HepG2 (cell line): ENCODE data around the gene RGS19. TPM values are rescaled to one million over a fixed set of nuclear protein-coding genes. Genes with fewer than 3 reads are reported as not detected.

Experiments
- ARHGAP35 ChIP-seq: sonication (generic); formaldehyde crosslinking; IDR thresholded peaks from 2 replicates; pipeline ENCODE4 v1.9.0; 2022; ENCODE audit warnings: mild to moderate bottlenecking, inconsistent platforms, moderate library complexity, missing genetic modification reagents, borderline replicate concordance
- DPF2 ChIP-seq: sonication (generic); formaldehyde crosslinking; IDR thresholded peaks from 2 replicates; pipeline ENCODE4 v1.4.0; 2020; ENCODE audit warnings: mild to moderate bottlenecking, low read depth, missing genetic modification reagents, borderline replicate concordance
- MED8 ChIP-seq: sonication (generic); formaldehyde crosslinking; IDR thresholded peaks from 2 replicates; pipeline ENCODE4 v1.8.1; 2023; ENCODE audit warnings: mild to moderate bottlenecking, missing genetic modification reagents; ENCODE audit not compliant: insufficient replicate concordance
- NFYB ChIP-seq: sonication (generic); formaldehyde crosslinking; IDR thresholded peaks from 2 replicates; pipeline ENCODE4 v1.4.0; 2020; ENCODE audit warnings: missing genetic modification reagents
- PCBP1 ChIP-seq: fragments of 200-400 bp; formaldehyde crosslinking; IDR thresholded peaks from 2 replicates; pipeline ENCODE4 v1.6.1; 2017; ENCODE audit warnings: mild to moderate bottlenecking, low read depth, low read length, borderline replicate concordance
- SIX1 ChIP-seq: sonication (generic); formaldehyde crosslinking; IDR thresholded peaks from 2 replicates; pipeline ENCODE4 v1.4.0; 2020; ENCODE audit warnings: missing genetic modification reagents, borderline replicate concordance
- SOX6 ChIP-seq, 2 experiments: fragments of 450-650 bp in 1 of 2; sonication (generic) in 1 of 2; formaldehyde crosslinking in 1 of 2; IDR thresholded peaks; 2 replicates each; pipeline versions ENCODE4 v1.4.0 to v1.6.1; 2017 to 2020; ENCODE audit warnings: antibody characterized with exemption in 1 of 2, mild to moderate bottlenecking in 1 of 2, missing genetic modification reagents in 1 of 2
- SP2 ChIP-seq: sonication (generic); formaldehyde crosslinking; IDR thresholded peaks from 2 replicates; pipeline ENCODE4 v1.5.1; 2020; ENCODE audit warnings: mild to moderate bottlenecking, missing genetic modification reagents
- TBX2 ChIP-seq: sonication (generic); formaldehyde crosslinking; IDR thresholded peaks from 2 replicates; pipeline ENCODE4 v1.5.0; 2020; ENCODE audit warnings: missing genetic modification reagents, mild to moderate bottlenecking, borderline replicate concordance
- YEATS4 ChIP-seq: sonication (generic); formaldehyde crosslinking; IDR thresholded peaks from 2 replicates; pipeline ENCODE4 v1.4.0; 2020; ENCODE audit warnings: missing genetic modification reagents, borderline replicate concordance
- ZFP36 ChIP-seq: fragments of 150-350 bp; IDR thresholded peaks from 2 replicates; pipeline ENCODE4 v1.6.1; 2018; ENCODE audit warnings: borderline replicate concordance, low read length, low read depth; ENCODE audit not compliant: partially characterized antibody
- ZNF160 ChIP-seq: sonication (generic); formaldehyde crosslinking; IDR thresholded peaks from 2 replicates; pipeline ENCODE4 v1.8.0; 2022; ENCODE audit warnings: mild to moderate bottlenecking, inconsistent platforms, missing genetic modification reagents
- ZNF224 ChIP-seq: sonication (generic); formaldehyde crosslinking; IDR thresholded peaks from 2 replicates; pipeline ENCODE4 v1.5.0; 2020; ENCODE audit warnings: mild to moderate bottlenecking, missing genetic modification reagents
- ZNF446 ChIP-seq: sonication (generic); formaldehyde crosslinking; IDR thresholded peaks from 2 replicates; pipeline ENCODE4 v1.5.0; 2020; ENCODE audit warnings: mild to moderate bottlenecking, missing genetic modification reagents
- ZNF557 ChIP-seq: sonication (generic); formaldehyde crosslinking; IDR thresholded peaks from 2 replicates; pipeline ENCODE4 v1.4.0; 2020; ENCODE audit warnings: missing genetic modification reagents
- ZNF564 ChIP-seq: sonication (generic); formaldehyde crosslinking; IDR thresholded peaks from 2 replicates; pipeline ENCODE4 v1.8.1; 2023; ENCODE audit warnings: mild to moderate bottlenecking, missing genetic modification reagents
- ZNF569 ChIP-seq: sonication (generic); formaldehyde crosslinking; IDR thresholded peaks from 2 replicates; pipeline ENCODE4 v1.5.0; 2020; ENCODE audit warnings: mild to moderate bottlenecking, missing genetic modification reagents, moderate library complexity, borderline replicate concordance
- ZNF7 ChIP-seq: IDR thresholded peaks from 2 replicates; pipeline ENCODE4 v1.6.1; 2016; ENCODE audit warnings: missing biosample characterization, missing genetic modification reagents
- ZNF83 ChIP-seq: sonication (generic); formaldehyde crosslinking; IDR thresholded peaks from 2 replicates; pipeline ENCODE4 v1.4.0; 2020; ENCODE audit warnings: missing genetic modification reagents, mild to moderate bottlenecking, borderline replicate concordance
- polyA plus RNA-seq, 8 experiments: library from polyadenylated mRNA; depleted of rRNA in 3 of 8; stranded (reverse) in 7 of 8; unstranded in 1 of 8; fragments of >200 nt; fragmentation: Illumina TruSeq in 4 of 8; extraction: Trizol in 4 of 8; gene quantifications; 2 replicates each; pipeline versions ENCODE4 v1.2.1 to v1.2.3, GENCODE V29; 2011 to 2016; ENCODE audit warnings: low read depth in 4 of 8, missing spikeins in 1 of 8, mixed read lengths in 1 of 8; ENCODE audit not compliant: insufficient read depth in 1 of 8
- total RNA-seq, 5 experiments: library from RNA; depleted of rRNA; stranded (reverse); fragments of >200 nt; fragmentation: Illumina TruSeq; extraction: Trizol; gene quantifications; 2 replicates each; pipeline ENCODE4 v1.2.3, GENCODE V29; 2016; ENCODE audit warnings: low read depth in 1 of 5
- TF ChIP-seq, protein P1 (sequence below): sonication (generic); formaldehyde crosslinking; IDR thresholded peaks from 2 replicates; pipeline ENCODE4 v1.8.1; 2022; ENCODE audit warnings: low read depth, mild to moderate bottlenecking, missing genetic modification reagents
- TF ChIP-seq, protein P2 (sequence below): sonication (generic); formaldehyde crosslinking; IDR thresholded peaks from 2 replicates; pipeline ENCODE4 v1.4.0; 2020; ENCODE audit warnings: missing genetic modification reagents
- TF ChIP-seq, protein P3 (sequence below): sonication (generic); formaldehyde crosslinking; conservative IDR thresholded peaks from 2 replicates; pipeline ENCODE4 v1.4.0; 2020; ENCODE audit warnings: missing genetic modification reagents

RGS19 gene
- total and polyA plus RNA-seq, 2 of the 13 experiments (the other 11 are each of a cell fraction or from before 2014, with no cell fraction given), result 10.7 to 11.9 TPM

DNA sequence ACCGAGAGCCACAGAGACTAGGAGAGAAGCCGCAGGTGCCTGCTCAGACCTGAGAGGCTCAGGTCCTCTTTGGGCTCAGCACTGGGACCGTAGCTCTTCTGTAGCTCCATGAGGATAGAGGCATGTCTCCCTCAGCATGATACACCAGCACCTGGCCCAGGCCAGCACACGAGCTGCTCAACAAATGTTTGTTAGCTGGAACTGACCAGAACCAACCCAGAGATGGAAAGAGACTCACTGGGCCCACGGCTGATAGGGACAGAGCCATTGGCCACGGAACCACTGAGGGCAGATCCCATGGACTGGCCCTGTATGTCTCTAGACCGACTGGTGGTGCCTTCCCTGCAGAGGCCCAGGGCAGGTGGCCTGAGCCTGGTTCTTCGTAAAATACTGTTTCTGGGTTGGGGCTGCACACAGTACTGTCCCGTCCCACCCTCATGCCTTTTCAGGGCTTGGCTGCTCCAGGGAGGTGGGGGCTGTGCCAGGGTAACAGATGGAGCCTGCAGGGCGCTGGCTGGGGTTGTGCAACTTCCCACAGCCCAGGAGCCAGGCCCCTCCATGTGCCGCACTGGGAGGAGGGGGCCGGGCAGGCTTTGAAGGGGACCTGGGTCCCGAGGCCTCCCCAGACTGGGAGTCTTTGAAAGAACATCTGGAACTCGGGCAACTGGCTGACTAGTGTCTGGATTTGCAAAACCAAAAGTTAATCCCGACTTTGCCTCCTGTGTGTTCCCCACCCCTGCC lies 38.1 kb downstream of the RGS19 start (continued):
- TF ChIP-seq, protein P1, sequence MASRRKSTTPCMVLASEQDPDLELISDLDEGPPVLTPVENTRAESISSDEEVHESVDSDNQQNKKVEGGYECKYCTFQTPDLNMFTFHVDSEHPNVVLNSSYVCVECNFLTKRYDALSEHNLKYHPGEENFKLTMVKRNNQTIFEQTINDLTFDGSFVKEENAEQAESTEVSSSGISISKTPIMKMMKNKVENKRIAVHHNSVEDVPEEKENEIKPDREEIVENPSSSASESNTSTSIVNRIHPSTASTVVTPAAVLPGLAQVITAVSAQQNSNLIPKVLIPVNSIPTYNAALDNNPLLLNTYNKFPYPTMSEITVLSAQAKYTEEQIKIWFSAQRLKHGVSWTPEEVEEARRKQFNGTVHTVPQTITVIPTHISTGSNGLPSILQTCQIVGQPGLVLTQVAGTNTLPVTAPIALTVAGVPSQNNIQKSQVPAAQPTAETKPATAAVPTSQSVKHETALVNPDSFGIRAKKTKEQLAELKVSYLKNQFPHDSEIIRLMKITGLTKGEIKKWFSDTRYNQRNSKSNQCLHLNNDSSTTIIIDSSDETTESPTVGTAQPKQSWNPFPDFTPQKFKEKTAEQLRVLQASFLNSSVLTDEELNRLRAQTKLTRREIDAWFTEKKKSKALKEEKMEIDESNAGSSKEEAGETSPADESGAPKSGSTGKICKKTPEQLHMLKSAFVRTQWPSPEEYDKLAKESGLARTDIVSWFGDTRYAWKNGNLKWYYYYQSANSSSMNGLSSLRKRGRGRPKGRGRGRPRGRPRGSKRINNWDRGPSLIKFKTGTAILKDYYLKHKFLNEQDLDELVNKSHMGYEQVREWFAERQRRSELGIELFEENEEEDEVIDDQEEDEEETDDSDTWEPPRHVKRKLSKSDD (CRISPR knock-in tag), result no peak; the same call in none of the 2 replicates
- peak; percentile 73 for TF ChIP-seq YEATS4 (CRISPR knock-in tag)
- no peak for TF ChIP-seq ZNF569 (CRISPR knock-in tag)
- peak; percentile 10; the same call in 1 of the 2 replicates for TF ChIP-seq PCBP1
- TF ChIP-seq NFYB (CRISPR knock-in tag), result peak; percentile 18
- TF ChIP-seq MED8 (CRISPR knock-in tag), result peak; percentile 60
- peak; percentile 25 for TF ChIP-seq ZNF7 (CRISPR knock-in tag)
- TF ChIP-seq, protein P2, sequence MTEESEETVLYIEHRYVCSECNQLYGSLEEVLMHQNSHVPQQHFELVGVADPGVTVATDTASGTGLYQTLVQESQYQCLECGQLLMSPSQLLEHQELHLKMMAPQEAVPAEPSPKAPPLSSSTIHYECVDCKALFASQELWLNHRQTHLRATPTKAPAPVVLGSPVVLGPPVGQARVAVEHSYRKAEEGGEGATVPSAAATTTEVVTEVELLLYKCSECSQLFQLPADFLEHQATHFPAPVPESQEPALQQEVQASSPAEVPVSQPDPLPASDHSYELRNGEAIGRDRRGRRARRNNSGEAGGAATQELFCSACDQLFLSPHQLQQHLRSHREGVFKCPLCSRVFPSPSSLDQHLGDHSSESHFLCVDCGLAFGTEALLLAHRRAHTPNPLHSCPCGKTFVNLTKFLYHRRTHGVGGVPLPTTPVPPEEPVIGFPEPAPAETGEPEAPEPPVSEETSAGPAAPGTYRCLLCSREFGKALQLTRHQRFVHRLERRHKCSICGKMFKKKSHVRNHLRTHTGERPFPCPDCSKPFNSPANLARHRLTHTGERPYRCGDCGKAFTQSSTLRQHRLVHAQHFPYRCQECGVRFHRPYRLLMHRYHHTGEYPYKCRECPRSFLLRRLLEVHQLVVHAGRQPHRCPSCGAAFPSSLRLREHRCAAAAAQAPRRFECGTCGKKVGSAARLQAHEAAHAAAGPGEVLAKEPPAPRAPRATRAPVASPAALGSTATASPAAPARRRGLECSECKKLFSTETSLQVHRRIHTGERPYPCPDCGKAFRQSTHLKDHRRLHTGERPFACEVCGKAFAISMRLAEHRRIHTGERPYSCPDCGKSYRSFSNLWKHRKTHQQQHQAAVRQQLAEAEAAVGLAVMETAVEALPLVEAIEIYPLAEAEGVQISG (CRISPR knock-in tag), result no peak
- no peak; the same call in 1 of the 2 replicates for TF ChIP-seq ZNF446
- TF ChIP-seq ZNF83 (CRISPR knock-in tag), result peak; percentile 95
- no peak for TF ChIP-seq SIX1
- TF ChIP-seq ZNF557, result 0 out of 2 replicates have a peak, but pooled peaks have one; percentile 76
- TF ChIP-seq ARHGAP35 (CRISPR knock-in tag), result 0 out of 2 replicates have a peak, but pooled peaks have one; percentile 52
- TF ChIP-seq, protein P3, sequence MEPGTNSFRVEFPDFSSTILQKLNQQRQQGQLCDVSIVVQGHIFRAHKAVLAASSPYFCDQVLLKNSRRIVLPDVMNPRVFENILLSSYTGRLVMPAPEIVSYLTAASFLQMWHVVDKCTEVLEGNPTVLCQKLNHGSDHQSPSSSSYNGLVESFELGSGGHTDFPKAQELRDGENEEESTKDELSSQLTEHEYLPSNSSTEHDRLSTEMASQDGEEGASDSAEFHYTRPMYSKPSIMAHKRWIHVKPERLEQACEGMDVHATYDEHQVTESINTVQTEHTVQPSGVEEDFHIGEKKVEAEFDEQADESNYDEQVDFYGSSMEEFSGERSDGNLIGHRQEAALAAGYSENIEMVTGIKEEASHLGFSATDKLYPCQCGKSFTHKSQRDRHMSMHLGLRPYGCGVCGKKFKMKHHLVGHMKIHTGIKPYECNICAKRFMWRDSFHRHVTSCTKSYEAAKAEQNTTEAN (CRISPR knock-in tag), result no peak
- no peak for TF ChIP-seq ZNF160
- TF ChIP-seq ZNF564 (CRISPR knock-in tag), result peak; percentile 71; the same call in 1 of the 2 replicates
- no peak for TF ChIP-seq ZFP36
- no peak for TF ChIP-seq SOX6 (IDR thresholded peaks at IDR 0.05)
- TF ChIP-seq SOX6 (CRISPR knock-in tag; IDR thresholded peaks at IDR 0.05), result peak; percentile 34
- peak; percentile 54; the same call in 1 of the 2 replicates for TF ChIP-seq TBX2
- TF ChIP-seq ZNF224 (CRISPR knock-in tag), result no peak
- no peak for TF ChIP-seq DPF2 (CRISPR knock-in tag)
- TF ChIP-seq SP2 (CRISPR knock-in tag), result no peak
